Measurements from ENCODE around the gene TSPEAR.

Gene TSPEAR

DNA sequence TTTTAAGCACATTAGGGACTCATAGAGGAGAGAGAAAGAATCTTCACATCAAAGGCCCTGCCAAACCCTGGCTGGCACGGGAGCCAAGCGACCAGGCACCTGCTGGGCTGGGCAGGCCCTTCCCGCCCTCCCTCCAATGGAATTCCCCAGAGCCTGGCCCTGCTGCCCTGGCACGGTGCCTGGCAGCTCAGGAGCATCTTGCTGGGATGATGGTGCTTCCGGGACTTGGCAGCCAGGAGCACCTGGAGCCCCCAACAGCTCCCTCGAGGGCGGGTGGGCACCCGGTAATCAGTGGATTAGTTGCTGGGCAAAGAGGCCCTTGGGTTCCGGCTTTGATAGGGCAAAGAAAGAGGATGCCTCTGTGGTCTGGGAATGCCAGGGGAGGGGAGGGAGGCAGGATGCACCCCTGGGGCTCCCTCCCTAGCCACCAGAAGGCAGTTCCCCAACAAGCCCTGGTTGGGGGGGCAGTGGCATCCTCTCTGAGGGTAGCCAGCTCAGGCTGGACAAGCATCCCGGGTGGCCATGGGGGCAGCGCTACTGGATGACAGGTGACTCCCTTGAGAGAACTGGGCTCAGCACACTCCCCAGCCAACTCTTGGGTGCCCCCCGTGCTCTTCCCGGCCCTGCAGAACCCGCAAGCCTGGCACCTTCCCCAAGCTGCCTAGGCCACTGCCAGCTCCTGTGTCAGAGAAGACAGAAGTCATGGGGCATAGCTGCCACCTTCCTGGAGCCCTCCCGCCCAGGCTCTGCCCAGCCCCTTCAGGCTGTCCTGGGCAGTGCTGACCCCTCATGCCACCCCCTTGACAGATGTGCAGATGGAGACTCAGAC lies 197.8 kb downstream of the TSPEAR start:
- TF ChIP-seq ZNF274 (IDR thresholded peaks at IDR 0.05; ENCODE audit: low read depth, low read length): no peak
- no peak overlapping the region for H3K4me3 ChIP-seq (ENCODE audit: low read length)

DNA sequence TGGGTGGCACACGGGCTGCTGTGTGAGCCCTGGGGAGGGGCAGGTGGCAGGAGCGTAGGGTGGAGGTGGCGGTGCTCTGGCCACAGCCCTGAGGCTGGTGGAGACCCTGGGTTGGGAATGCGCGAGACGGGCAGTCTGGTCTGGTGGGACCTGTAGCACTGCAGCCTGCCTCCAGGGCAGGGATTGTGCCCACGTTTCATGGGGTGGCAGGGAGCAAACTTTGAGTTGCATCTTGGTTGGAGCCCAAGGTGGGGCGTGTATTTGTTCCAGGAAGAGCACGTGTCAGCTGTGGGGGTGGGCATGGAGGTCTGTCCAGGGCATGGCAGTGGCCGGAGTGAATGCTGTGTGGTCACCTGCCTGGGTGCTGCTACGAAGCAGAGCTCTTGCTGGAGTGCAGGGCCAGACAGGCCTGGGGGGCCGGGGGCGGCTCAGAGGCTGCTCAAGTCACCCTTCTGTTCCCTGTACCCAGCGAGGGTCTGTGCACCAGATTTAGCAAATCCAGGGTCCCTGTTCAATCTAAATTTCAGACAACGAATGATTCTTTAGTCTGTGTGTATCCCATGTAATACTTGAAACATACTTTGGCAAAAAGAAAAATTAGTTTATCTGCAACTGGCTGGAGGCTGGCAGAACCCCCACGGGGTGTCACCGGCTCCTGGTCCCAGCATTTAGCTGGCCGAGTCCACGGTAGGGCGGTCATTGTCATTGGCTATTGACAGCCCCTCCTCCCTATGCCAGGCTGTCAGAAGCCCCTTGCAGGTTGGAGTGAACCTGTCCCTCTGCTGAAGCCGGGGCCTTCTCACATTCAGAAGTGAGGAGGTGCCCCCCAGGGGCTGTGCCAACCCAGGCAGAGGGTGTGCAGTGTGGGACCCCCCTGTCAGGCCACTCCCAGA lies 198.6 kb downstream of the TSPEAR start:
- no peak overlapping the region for H3K4me3 ChIP-seq (ENCODE audit: low read length)
- TF ChIP-seq ZNF274 (IDR thresholded peaks at IDR 0.05; ENCODE audit: low read depth, low read length): no peak

GRCh38 chr21:44511938-44512275 lies 199.5 kb downstream of the TSPEAR start:
- H3K4me3 ChIP-seq (ENCODE audit: low read length): no peak overlapping the region
- TF ChIP-seq ZNF274 (IDR thresholded peaks at IDR 0.05; ENCODE audit: low read depth, low read length): no peak

DNA sequence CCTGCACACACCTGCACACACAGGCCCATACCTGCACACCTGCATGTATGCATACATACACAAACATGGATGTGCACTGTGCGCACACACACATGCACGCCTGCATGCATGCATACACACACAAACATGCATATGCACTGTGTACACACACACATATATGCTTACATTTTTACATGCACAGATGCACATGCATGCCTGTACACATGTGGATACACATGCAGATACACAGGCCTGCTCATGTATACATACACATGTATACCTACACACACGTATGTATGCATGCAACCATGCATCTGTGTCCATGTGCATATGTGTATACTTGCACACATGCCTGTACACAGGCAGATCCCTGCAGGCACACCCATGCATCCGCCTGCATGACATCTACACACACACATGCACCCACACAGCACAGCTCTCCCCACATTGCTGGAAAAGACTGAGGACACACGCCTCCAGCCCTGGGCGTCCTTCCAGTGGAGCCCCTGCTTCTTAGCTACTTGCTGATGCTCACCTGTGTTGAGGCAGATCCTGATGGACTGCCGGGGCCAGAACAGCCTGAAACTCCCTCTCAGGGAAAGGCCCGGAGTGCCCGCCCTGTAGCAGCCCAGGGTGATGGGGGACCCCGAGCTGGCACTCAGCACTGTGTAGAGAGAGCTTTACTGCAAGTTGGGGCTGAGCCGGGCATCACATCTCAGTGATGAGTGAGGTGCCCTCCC lies 200.0 kb downstream of the TSPEAR start:
- no peak overlapping the region for H3K4me3 ChIP-seq (ENCODE audit: low read length)

GRCh38 chr21:44510508-44511218 lies 200.7 kb downstream of the TSPEAR start:
- TF ChIP-seq ZNF274 (IDR thresholded peaks at IDR 0.05; ENCODE audit: low read depth, low read length): no peak
- no peak overlapping the region for H3K4me3 ChIP-seq (ENCODE audit: low read length)

More for the DNA sequence above, 200.0 kb downstream of the TSPEAR start:
- no peak for TF ChIP-seq ZNF274 (IDR thresholded peaks at IDR 0.05; ENCODE audit: low read depth, low read length)

- no peak for TF ChIP-seq ZNF274 (IDR thresholded peaks at IDR 0.05; ENCODE audit: low read depth, low read length)
- H3K4me3 ChIP-seq (ENCODE audit: low read length): no peak overlapping the region
These were observed 201.3 kb downstream of the TSPEAR start for GRCh38 chr21:44510109-44510507.

GRCh38 chr21:44509539-44509938 lies 201.8 kb downstream of the TSPEAR start:
- H3K4me3 ChIP-seq (ENCODE audit: low read length): no peak overlapping the region
- no peak for TF ChIP-seq ZNF274 (IDR thresholded peaks at IDR 0.05; ENCODE audit: low read depth, low read length)

GRCh38 chr21:44508711-44509445 lies 202.5 kb downstream of the TSPEAR start:
- H3K4me3 ChIP-seq (ENCODE audit: low read length): no peak overlapping the region
- no peak for TF ChIP-seq ZNF274 (IDR thresholded peaks at IDR 0.05; ENCODE audit: low read depth, low read length)

DNA sequence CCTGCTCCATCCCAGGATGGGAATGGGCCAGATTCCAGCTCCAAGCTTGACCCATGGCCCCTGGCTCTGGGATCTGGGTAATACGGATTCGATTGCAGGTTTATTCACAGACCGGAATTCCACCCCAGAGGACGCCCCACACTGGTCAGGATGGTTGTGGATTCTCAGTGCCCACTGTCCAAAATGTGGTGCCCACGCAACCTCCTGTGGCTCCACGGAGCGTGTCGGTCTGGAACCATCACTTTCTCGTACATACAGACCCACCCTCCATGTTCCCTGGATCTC lies 203.0 kb downstream of the TSPEAR start:
- H3K4me3 ChIP-seq (ENCODE audit: low read length): no peak overlapping the region
- no peak for TF ChIP-seq ZNF274 (IDR thresholded peaks at IDR 0.05; ENCODE audit: low read depth, low read length)

GRCh38 chr21:44507673-44508425 lies 203.5 kb downstream of the TSPEAR start:
- no peak overlapping the region for H3K4me3 ChIP-seq (ENCODE audit: low read length)

DNA sequence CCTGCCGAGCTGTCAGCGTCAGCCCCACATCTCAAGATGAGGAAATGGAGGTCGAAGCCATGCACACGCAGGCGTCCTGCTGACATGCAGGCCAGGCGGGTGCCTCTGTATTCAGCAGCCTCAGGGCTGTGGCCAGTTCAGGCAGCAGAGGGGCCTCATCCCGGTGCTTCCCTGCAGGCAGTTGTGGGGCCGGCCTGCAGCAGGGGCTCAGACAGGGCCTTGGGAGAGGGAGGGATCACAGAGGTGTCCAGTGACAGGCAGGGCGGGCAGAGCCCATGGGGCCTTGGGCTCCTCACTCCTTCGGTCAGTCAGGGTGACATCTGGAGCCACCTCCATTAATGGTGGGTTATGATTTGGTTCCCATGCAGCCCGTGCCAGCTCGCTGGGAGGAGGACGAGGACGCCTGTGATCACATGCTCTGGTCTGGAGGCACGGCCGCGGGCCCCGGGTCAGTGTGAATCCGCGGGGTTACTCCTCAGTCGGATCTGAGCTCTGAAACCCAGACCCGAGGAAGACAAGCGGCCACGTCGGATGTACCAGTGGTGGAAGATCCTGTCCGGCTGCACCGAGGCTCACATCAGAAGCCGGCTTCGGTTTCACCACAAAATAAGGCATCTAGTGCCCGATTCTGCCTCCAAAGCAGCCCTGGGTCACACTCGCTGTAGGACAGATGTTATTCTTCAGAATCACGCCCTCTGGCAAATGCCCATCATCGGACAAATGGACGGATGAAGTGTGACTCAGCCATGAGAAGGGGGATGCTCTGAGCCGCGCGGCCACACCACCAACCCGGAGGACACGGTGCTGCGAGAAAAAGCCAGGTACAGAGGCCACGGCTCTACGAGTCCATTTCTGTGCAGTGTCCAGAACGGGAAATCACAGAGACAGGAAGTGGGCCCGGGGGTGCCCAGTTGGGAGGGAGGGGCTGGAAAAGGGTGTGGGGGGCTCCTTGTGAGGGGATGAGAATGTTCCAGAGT lies 204.8 kb downstream of the TSPEAR start:
- TF ChIP-seq ZNF274 (IDR thresholded peaks at IDR 0.05; ENCODE audit: low read depth, low read length): no peak

More at GRCh38 chr21:44507673-44508425, 203.5 kb downstream of the TSPEAR start:
- TF ChIP-seq ZNF274 (IDR thresholded peaks at IDR 0.05; ENCODE audit: low read depth, low read length): no peak

More for the DNA sequence above, 204.8 kb downstream of the TSPEAR start:
- H3K4me3 ChIP-seq (ENCODE audit: low read length): no peak overlapping the region
